Left hindlimb (tissue), 1 donor: ENCODE results near the gene CLCN6.

ENCODE experiments used
- DNase-seq: peaks from one replicate; pipeline ENCODE4 v3.0.0-alpha.2; 2018

Gene CLCN6

GRCh38 chr1:11856698-11857097 lies 50.7 kb downstream of the CLCN6 start:
- no peak for DNase-seq

- no peak for DNase-seq
Observed at GRCh38 chr1:11857164-11857851, 51.3 kb downstream of the CLCN6 start.

- DNase-seq: no peak
Observed at GRCh38 chr1:11858158-11858557, 52.2 kb downstream of the CLCN6 start.

GRCh38 chr1:11858613-11858967 lies 52.6 kb downstream of the CLCN6 start, which contains the start of gene NPPB:
TSS of gene NPPB (minus strand) at chr1:11858945. CDS start at chr1:11858833, 112 bp downstream.
- no peak for DNase-seq

DNA sequence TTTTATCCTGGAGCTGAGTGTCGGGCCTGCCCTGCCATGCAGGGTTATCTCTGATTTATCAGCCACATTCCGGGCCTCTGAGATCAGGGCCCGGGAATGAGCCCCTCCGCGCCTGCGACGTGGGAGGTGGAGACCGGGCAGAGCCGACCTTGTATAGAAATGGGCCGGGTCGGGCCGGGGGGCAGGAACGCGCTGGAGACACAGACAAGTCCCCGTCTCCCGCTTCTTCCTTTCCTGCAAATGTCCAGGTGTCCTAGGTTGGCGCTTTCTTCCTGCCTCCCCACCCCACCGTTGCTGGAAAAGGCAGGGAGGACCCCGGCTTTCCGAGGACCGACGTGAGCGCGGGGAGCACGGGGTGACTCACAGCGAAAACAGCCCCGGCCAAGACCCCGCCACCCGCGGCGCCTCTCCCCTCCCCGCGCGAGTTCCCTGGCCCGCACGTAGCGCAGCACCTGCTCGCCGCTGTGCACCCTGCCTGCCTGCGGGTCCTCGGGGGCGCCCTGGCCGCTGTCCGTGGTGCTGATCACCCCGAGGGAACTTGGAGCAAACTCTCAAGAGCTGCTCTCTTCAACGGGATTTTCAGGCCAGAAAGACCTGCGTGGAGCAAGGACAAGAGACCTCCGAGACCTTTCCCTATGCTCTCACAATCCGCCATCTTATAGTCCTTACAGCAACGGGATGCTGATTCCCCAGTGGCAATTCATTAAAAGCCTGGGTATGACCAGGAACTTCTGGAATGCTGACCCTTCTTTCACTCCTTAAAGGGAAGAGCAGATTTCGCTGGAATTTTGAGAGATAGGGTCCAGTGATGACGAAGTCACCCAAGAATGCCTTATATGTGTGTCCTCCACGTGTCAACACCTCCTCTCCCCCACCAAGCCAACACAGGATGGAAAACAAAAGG lies 53.2 kb downstream of the CLCN6 start:
- DNase-seq: peak; percentile 72

GRCh38 chr1:11860083-11860482 lies 54.1 kb downstream of the CLCN6 start:
- no peak for DNase-seq

DNA sequence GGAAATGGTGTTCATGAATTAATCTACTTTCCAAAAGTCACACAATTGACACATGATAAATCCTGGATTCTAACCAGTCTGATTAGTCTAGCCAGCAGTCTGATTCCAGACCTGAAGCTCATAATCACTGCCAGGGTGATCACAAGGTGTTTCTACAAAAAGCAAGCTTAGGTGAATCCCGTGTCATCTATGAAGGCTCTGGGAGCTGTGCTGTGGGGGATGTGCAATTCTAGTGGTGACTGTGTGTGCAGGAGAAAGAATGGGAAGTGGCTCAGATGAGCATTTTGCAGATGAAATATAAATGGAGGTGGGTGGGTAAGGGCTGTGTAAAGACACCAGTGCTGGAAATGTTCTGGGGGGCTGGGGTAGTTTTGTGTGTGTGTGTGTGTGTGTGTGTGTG lies 54.6 kb downstream of the CLCN6 start:
- no peak for DNase-seq

DNA sequence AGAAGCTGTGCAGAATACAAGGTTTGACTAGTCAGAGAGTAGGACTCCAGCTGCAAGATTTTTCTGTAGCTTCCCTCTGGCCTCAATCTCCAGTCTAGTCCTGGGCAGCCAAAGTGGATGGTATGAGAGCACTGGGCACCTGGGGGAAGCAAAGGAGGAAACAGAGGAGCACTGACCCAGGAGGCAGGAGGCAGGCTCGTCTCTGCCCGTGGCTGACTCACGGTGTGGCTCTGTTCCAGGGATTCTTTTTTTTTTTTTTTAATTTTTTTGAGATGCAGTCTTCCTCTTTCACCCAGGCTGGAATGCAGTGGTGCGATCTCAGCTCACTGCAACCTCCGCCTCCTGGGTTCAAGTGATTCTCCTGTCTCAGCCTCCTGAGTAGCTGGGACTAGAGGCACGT lies 56.9 kb downstream of the CLCN6 start:
- DNase-seq: no peak

DNA sequence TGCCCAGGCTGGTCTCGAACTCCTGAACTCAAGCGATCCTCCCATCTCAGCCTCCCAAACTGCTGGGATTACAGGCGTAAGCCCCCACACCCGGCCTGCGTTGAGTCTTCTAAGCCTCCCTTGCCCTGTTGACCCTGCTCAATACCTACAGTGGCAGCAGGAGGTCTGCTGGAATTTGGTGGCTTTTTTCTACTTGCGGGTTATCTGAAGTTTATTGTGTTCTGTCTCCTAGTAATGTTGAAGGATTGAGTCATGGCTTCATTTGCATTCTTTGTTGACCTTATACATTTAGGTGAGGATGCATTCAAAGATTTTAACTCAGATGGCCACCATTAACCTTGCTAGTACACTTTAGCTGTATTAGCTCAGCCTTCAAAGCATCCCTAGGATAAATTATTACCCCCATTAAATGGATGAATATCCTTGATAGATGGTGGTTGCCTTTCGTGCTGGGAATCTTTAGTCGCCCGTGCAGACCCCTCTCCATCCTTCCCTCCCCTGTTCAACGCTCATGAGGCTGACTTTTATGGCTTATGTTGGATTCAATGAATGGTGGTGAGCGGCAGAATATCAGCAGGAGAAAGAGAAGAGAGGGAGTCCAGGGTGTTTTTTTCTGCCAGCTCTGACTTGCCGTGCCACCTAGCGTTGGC lies 62.5 kb downstream of the CLCN6 start:
- no peak for DNase-seq

- DNase-seq: no peak
Observed at GRCh38 chr1:11869104-11869503, 63.1 kb downstream of the CLCN6 start.

- DNase-seq: no peak
Observed at GRCh38 chr1:11869650-11870207, 63.7 kb downstream of the CLCN6 start.

GRCh38 chr1:11872545-11872944 lies 66.6 kb downstream of the CLCN6 start:
- DNase-seq: no peak

DNA sequence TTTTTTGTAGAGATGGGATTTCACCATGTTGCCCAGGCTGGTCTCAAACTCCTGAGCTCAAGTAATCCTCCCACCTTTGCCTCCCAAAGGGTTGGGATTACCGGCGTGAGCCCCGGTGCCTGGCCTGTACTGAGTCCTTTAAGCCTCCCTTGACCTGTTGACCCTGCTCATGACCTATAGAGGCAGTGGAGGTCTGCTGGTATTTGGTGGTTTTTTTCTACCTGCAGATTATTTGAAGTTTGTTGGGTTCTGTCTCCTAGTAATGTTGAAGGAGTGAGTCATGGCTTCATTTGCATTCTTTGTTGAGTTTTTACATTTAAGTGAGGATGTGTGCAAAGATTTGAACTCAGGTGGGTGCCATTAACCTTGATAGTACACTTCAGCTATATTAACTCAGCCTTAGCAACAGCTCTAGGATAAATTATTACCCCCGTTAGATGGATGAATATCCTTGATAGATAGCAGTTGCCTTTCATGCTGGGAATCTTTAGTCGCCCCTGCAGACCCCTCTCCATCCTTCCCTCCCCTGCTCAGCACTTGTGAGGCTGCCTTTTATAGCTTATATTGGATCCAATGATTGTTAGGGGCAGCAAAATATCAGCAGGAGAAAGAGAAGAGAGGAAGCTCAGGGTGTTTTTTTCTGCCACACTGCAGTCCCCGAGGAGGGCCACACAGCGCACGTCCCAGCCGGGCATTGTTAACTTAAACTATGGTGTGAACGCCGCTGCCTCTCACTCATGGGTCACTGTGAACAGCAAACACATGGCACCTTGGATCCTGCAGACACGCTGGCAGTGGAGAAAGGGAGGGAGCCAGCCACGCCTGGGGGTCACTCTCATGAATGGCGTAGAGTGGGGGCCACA lies 67.6 kb downstream of the CLCN6 start:
- DNase-seq: no peak

GRCh38 chr1:11874258-11874562 lies 68.2 kb downstream of the CLCN6 start:
- no peak for DNase-seq

- DNase-seq: no peak
Observed at GRCh38 chr1:11874624-11875023, 68.6 kb downstream of the CLCN6 start.

DNA sequence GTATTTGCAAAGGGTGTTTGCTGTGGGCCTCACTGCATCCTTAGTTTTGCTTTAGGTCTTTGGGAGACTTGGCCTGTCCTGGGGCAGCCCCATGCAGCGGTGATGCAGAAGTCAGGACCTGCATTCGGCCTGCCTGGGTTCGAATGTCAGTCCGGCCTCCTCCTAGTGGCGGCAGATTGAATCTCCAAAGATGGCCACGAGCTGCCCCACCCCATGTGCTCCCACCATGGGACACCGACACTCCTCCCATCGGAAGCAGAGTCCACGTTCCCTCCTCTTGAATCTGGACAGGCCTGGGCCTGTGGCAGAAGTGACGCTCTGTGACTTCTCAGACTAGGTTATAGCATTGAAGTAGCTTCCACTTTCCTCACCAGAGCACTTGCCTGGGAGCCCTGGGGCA lies 69.1 kb downstream of the CLCN6 start:
- DNase-seq: no peak

GRCh38 chr1:11877074-11877473 lies 71.1 kb downstream of the CLCN6 start:
- no peak for DNase-seq

GRCh38 chr1:11878081-11878890 lies 72.3 kb downstream of the CLCN6 start:
- DNase-seq: no peak

GRCh38 chr1:11878891-11879190 lies 72.8 kb downstream of the CLCN6 start:
- DNase-seq: no peak

DNA sequence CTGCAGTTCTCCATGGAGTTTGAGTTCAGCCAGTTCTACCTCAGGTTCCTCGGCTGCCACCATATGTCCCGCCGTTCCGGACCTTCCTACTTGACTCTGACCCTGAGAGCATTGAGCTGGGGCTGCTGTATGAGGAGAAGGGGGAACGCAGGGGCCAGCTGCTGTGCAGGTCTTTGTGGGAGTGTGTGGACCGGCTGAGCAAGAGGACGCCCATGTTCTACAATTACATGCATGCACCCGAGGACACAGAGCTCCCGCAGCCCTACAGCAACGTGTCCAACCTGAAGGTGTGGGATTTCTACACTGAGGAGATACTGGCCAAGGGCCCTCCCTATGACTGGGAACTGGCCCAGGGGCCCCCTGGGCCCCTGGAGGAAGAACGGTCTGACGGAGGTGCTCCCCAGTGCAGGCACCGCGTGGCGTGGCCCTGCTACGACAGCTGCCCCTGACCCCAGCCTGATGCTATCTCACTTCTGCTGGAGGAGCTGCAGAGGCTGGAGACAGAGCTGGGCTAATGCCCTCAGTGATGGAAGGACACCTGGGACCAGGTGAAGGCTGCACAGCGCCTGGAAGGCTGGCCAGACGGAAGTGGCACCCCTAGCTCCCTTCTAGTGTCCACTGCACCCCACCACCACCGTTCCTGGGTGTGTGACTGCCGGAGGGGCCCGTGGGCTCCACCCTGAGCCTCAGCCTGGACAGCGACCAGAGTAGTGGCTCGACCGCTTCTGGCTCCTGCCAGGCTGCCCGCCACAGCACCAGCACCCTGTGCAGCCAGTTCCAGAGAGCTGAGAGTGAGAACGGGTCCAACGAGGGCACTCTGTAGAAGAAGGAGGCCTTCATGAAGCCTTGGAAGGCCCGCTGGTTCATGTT lies 73.6 kb downstream of the CLCN6 start:
- no peak for DNase-seq

DNA sequence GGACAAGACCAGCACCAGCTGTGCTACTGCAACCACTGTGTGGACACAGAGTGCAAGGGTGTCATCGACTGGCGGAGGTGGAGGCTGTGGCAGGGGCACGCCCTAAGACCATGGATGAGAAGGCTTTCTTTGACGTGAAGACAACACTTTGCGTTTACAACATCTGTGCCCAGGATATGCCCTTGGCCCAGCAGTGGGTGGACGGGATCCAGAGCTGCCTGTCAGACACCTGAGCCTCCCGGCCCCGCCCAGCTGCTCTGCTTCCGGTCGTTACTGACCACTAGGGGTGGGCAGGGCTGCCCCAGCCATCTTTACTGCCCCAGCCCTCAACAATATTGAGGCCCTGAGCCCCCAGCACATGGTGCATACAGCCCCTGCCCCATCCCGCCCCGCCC lies 74.2 kb downstream of the CLCN6 start:
- no peak for DNase-seq
